Left lung (tissue), 10 donors: Measurements from ENCODE around the gene HECTD1. TPM values are rescaled to one million over a fixed set of nuclear protein-coding genes. Genes with fewer than 3 reads are reported as not detected.
"Not testable (repeated sequence)": the region's sequence is repeated elsewhere in the genome, so short reads cannot be mapped to it uniquely, and the experiment has no call there.

Experiments
- ATAC-seq: fragments of 200-7000 bp; cut with Tn5 transposase; one replicate; pipeline ENCODE4 v1.9.1; 2020; ENCODE audit warnings: moderate library complexity
- DNase-seq, 4 donors: peaks; one replicate each; pipeline ENCODE4 v3.0.0-alpha.2; 2013 to 2020
- H3K27ac ChIP-seq, 2 donors: fragments of 200-600 bp; sonication (generic) in 1 of 2; one replicate each; pipeline versions ENCODE4 v1.5.0 to v1.8.0; 2020 to 2021
- H3K27me3 ChIP-seq, 2 donors: fragments of 200-600 bp; sonication (generic) in 1 of 2; one replicate each; pipeline versions ENCODE4 v1.5.0 to v1.8.0; 2020 to 2021
- H3K36me3 ChIP-seq, 2 donors: fragments of 200-600 bp; sonication (generic) in 1 of 2; one replicate each; pipeline versions ENCODE4 v1.5.0 to v1.8.0; 2020 to 2021
- H3K4me1 ChIP-seq, 2 donors: fragments of 200-600 bp; one replicate each; pipeline ENCODE4 v1.8.0; 2021
- H3K4me3 ChIP-seq, 2 donors: fragments of 200-600 bp; sonication (generic) in 1 of 2; one replicate each; pipeline versions ENCODE4 v1.5.0 to v1.8.0; 2020 to 2021; ENCODE audit warnings: mild to moderate bottlenecking in 1 of 2
- H3K9me3 ChIP-seq, 2 donors: fragments of 200-600 bp; sonication (generic) in 1 of 2; one replicate each; pipeline versions ENCODE4 v1.5.0 to v1.8.0; 2020 to 2021
- intact Hi-C, 2 donors: fragments of 100-400 bp; cut with DNase I; formaldehyde crosslinking; loops; one replicate each; pipeline versions ENCODE4 v1.11.2 to v1.14.2; 2022
- polyA plus RNA-seq, 6 donors: library from polyadenylated mRNA; unstranded; fragments of 120-200 nt; gene quantifications; one replicate each; pipeline ENCODE4 v1.2.1, GENCODE V29; 2013; ENCODE audit not compliant: insufficient read length in 6 of 6
- total RNA-seq, 2 donors: library from RNA; stranded (reverse); fragmentation: NEBNext Ultra II Directional; extraction: Animal tissue kit (Norgen Biotek cat#: 25700); gene quantifications; one replicate each; pipeline ENCODE4 v1.2.1, GENCODE V29; 2021
- TF ChIP-seq, protein P1 (sequence below), 2 donors: fragments of 200-600 bp; sonication (generic) in 1 of 2; IDR thresholded peaks; one replicate each; pipeline versions ENCODE4 v1.5.0 to v1.8.0; 2021; ENCODE audit warnings: antibody characterized with exemption in 2 of 2
- donor health status: DM: no; HTN: yes; CAD: no.
- donor health status: DM: no; HTN: no; CAD: no.

HECTD1 gene
- total and polyA plus RNA-seq, 8 donors = 160 to 203 (median 192) TPM

DNA sequence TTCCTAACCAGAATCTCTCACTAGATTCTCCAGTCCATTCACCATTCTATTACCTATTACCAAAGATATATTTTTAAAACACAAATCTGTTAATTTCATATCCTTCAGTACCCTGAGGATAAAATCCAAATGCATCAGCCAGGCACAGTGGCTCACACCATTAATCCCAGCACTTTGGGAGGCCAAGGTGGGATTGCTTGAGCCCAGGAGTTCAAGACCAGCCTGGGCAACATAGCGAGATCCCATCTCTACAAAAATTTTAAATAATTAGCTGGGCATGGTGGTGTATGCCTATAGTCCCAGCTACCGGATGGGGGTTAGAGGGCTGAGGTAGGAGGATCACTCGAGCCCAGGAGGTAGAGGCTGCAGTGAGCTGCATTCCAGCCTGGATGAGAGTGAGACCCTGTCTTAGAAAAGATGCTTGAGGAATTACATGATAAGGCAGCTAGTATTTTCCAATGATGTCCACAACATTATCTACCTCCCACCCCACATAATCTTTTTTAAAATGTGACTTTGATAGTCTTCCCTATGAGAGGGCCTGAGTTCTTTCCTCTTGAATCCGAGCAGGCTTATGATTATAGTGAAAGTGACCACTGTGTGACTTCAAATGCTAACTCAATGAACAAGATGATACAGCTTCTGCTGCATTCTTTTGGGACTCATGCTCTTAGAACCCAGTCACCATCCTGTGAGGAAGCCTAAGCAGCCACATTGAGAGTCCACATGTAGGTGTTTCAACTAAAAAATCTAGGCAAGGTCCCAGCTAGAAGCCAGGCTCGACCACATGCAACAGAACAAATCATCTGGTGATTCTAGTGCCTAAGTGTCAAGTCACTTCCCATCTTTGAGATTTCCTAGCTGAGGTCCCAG, 18.0 kb downstream of the HECTD1 start:
- Histone ChIP-seq H3K4me1 (peaks cover 0 to 6% of the 10 kb centered on the region in 2 donors), H3K27me3 (no peaks in the 10 kb centered on the region), H3K27ac (no peak overlapping the region), H3K9me3 (no peaks in the 10 kb centered on the region), H3K36me3 (peaks cover 0 to 40% of the 10 kb centered on the region in 2 donors), H3K4me3 (no peak overlapping the region)
- no peak for DNase-seq
- TF ChIP-seq, protein P1, sequence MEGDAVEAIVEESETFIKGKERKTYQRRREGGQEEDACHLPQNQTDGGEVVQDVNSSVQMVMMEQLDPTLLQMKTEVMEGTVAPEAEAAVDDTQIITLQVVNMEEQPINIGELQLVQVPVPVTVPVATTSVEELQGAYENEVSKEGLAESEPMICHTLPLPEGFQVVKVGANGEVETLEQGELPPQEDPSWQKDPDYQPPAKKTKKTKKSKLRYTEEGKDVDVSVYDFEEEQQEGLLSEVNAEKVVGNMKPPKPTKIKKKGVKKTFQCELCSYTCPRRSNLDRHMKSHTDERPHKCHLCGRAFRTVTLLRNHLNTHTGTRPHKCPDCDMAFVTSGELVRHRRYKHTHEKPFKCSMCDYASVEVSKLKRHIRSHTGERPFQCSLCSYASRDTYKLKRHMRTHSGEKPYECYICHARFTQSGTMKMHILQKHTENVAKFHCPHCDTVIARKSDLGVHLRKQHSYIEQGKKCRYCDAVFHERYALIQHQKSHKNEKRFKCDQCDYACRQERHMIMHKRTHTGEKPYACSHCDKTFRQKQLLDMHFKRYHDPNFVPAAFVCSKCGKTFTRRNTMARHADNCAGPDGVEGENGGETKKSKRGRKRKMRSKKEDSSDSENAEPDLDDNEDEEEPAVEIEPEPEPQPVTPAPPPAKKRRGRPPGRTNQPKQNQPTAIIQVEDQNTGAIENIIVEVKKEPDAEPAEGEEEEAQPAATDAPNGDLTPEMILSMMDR (IDR thresholded peaks at IDR 0.05) = no peak
- ATAC-seq = no peak
- intact Hi-C loops = no loop called here

DNA sequence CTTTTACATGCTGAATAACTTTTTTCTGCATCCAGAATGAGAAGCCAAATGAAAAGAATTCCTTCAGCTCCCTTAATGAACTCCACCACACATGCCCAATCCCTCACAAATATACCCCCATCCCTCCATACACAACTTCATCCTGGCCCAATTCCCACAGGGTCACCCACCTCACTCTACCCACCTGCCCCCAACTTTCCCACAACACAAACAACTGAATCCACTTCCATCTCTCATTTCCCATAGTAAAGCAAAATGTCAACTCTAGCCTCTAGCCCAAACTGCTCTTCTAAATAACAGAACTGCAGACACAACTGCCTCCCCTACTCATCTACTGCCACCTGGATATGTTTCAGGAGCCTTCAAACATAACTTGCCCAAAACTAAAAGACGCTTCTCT, 18.8 kb downstream of the HECTD1 start:
- TF ChIP-seq, protein P1 (IDR thresholded peaks at IDR 0.05) = no peak
- H3K27ac ChIP-seq = no peak overlapping the region
- no peaks in the 10 kb centered on the region for H3K4me1 ChIP-seq
- peaks cover 0 to 41% of the 10 kb centered on the region in 2 donors for H3K36me3 ChIP-seq
- no peak for DNase-seq
- no peaks in the 10 kb centered on the region for H3K9me3 ChIP-seq
- H3K27me3 ChIP-seq = no peaks in the 10 kb centered on the region
- ATAC-seq = no peak
- intact Hi-C loops = no loop called here
- no peak overlapping the region for H3K4me3 ChIP-seq

DNA sequence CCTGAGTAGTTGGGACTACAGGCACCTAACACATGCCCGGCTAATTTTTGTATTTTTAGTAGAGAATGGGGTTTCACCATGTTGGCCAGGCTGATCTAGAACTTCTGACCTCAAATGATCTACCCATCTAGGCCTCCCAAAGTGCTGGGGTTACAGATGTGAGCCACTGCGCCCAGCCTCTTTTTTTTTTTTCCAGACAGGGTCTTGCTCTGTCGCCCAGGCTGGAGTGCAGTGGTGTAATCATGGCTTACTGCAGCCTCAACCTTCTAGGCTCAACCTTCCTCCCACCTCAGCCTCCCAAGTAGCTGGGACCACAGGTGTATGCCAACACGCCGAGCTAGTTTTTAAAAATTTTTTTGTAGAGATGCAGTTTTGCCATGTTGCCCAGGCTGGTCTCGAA, 25.6 kb downstream of the HECTD1 start:
- intact Hi-C loops, DNase-seq, H3K27me3 ChIP-seq, H3K4me1 ChIP-seq, H3K9me3 ChIP-seq, ATAC-seq, H3K4me3 ChIP-seq, H3K27ac ChIP-seq: not testable (repeated sequence)
- H3K36me3 ChIP-seq = peaks cover 0 to 36% of the 10 kb centered on the region in 2 donors

DNA sequence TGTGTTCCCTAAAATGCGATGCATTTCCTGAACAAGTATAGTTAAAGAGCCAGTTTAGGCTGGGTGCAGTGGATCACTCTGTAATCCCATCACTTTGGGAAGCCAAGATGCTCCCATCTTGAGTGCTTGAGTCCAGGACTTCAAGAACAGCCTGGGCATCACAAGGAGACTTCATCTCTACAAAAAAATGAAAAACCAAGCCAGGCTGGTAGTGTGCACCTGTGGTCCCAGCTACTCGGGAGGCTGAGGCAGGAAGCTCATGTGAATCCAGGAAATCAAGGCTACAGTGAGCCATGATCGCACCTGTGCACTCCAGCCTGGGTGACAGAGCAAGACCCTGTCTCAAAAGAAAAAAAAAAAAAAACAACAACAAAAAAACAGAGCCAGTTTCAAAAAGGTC, 26.3 kb downstream of the HECTD1 start:
- no peak for DNase-seq
- Histone ChIP-seq H3K36me3 (peaks cover 0 to 44% of the 10 kb centered on the region in 2 donors), H3K27me3 (no peaks in the 10 kb centered on the region), H3K4me1 (no peaks in the 10 kb centered on the region), H3K4me3 (no peak overlapping the region), H3K9me3 (no peaks in the 10 kb centered on the region), H3K27ac (no peak overlapping the region)
- intact Hi-C loops = no loop called here
- no peak for ATAC-seq
- TF ChIP-seq, protein P1 (IDR thresholded peaks at IDR 0.05) = no peak

DNA sequence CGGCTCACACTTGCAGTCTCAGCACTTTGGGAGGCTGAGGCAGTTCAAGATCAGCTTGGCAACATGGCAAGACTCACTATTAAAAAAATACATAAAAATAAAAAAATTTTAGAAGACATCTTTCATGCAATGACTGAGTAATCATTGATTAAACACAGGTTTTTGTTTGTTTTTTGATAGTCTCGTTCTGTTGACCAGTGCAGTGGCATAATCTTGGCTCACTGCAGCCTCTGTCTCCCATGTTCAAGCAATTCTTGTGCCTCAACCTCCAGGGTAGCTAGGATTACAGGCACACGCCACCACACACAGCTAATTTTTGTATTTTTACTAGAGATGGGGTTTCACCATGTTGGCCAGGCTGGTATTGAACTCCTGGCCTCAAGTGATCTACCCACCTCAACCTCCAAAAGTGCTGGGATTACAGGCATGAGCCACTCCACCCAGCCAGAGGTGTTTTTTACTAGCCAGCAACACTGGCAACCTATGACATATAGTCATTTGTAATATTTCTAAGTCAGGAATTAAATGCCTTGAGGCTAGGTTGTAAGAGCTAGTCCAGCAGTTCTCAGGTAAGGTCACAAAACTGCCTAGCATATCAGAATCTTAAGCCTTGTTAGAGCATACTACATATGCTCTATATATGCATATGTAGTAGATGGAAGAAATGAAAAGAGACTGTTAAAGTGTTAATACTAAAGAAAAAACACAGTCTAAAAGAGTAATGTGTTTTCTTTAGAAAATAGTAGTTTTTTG, 27.1 kb downstream of the HECTD1 start:
- TF ChIP-seq, protein P1 (IDR thresholded peaks at IDR 0.05) = no peak
- DNase-seq (no peak), ATAC-seq (no peak)
- Histone ChIP-seq H3K9me3 (no peaks in the 10 kb centered on the region), H3K36me3 (peaks cover 0 to 52% of the 10 kb centered on the region in 2 donors), H3K27ac (no peak overlapping the region), H3K4me1 (no peaks in the 10 kb centered on the region), H3K27me3 (no peaks in the 10 kb centered on the region), H3K4me3 (no peak overlapping the region)
- intact Hi-C loops = no loop called here
